ENCODE data around the gene MYOF. TPM values are rescaled to one million over a fixed set of nuclear protein-coding genes. Genes with fewer than 3 reads are reported as not detected.
"Not testable (repeated sequence)": the region's sequence is repeated elsewhere in the genome, so short reads cannot be mapped to it uniquely, and the experiment has no call there.

MYOF gene
- total RNA-seq, 2 donors from 2014 or later: 30.6 to 50.2 TPM

DNA sequence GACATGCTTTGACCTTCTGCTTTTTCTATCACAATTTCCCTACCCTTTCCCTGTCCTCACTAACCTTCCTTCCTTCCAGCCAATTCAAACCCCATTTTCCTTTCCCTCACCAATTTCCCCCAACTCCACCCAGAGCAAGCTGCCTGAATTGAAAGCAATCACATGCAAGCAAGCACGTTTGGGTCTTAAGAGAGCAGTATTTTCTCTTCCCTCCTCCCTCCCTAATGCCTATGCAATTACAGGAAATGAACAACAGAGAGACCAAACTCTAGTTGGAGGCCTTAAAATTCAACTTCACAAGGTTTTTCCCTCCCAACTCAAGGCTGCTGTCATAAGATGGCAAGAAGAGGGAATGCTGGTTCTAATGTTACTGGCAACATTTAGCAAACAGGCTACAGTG, 117.2 kb downstream of the MYOF start:
- Mint-ChIP-seq H3K4me1 (peaks cover 5% of the 10 kb centered on the region), H3K27me3 (no peaks in the 10 kb centered on the region), H3K27ac (no peak overlapping the region), H3K4me3 (no peak overlapping the region), H3K36me3 (ENCODE audit: low read depth) (peaks cover 50% of the 10 kb centered on the region), H3K9me3 (no peaks in the 10 kb centered on the region)
- ATAC-seq (replicated peaks): no peak

DNA sequence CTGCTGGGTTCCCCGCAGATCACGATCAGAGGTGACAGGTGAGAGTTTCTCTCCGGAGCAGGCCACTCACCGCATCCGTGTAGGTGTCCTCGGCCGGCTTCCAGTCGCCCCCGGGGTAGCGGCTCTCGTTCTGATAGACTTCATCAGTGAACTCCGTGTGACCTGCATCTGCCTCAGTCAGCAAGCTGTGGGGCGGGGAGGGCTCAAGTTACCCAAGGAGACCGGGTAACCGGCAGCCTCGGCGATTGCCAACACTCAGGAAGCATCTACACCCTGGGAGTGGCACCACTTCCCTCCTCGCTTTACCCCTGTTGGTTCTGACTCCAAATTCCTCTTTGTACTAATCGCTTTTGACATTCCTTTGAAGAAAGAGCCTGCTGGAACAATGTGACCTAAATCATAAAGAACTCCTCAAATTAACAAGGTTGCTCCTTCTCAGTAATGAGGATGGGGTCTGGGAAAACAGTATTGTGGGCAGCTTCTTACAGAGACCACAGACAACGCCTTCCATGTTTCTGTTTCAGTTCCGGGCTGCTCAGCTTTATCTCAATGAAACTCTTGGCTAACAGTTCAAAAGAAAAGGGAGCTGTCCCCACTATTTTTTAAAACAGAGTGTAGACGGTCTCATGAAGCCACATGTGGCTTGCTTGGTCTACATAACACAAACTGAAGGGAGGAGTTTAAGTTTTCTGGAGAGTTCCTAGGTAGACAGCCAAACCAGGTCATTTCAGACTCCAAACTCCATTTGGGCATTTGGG, 118.1 kb downstream of the MYOF start:
- H3K4me1 Mint-ChIP-seq: peaks cover 5% of the 10 kb centered on the region
- H3K27ac Mint-ChIP-seq: no peak overlapping the region
- no peak for ATAC-seq (replicated peaks)
- peaks cover 48% of the 10 kb centered on the region for H3K36me3 Mint-ChIP-seq (ENCODE audit: low read depth)
- H3K4me3 Mint-ChIP-seq: no peak overlapping the region
- H3K27me3 Mint-ChIP-seq: no peaks in the 10 kb centered on the region
- H3K9me3 Mint-ChIP-seq: no peaks in the 10 kb centered on the region

DNA sequence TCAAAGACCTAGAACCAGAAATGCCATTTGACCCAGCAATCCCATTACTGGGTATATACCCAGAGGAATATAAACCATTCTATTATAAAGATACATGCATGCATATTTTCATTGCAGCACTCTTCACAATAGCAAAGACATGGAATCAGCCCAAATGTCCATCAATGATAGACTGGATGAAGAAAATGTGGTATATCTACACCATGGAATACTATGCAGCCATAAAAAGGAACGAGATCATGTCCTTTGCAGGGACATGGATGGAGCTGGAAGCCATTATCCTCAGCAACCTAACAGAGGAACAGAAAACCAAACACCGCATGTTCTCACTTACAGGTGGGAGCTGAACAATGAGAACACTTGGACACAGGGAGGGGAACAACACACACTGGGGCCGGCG, 123.7 kb downstream of the MYOF start:
- H3K36me3 Mint-ChIP-seq (ENCODE audit: low read depth): peaks cover 78% of the 10 kb centered on the region
- ATAC-seq (replicated peaks); H3K27ac Mint-ChIP-seq; H3K27me3 Mint-ChIP-seq; H3K4me3 Mint-ChIP-seq; H3K4me1 Mint-ChIP-seq; H3K9me3 Mint-ChIP-seq: not testable (repeated sequence)

DNA sequence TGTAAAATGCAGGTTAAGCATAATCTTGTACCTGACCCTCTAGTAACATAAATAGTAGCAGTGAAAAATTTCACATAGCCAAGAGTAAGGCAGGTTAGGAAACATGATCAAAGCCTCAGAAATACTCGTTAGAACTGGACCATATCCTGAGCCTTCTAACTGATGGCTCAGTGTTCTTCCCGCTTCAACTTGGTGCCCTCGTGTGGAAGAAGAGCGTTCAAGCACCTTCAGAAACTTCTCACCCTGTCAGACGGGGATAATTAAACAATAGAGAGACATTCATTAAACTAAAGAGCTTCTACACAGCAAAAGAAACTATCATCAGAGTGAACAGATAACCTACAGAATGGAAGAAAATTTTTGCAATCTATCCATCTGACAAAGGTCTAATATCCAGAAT, 124.5 kb downstream of the MYOF start:
- no peaks in the 10 kb centered on the region for H3K9me3 Mint-ChIP-seq
- peaks cover 7% of the 10 kb centered on the region for H3K27me3 Mint-ChIP-seq
- ATAC-seq (replicated peaks): peak; percentile 28
- no peak overlapping the region for H3K27ac Mint-ChIP-seq
- H3K4me1 Mint-ChIP-seq: peaks cover 6% of the 10 kb centered on the region
- H3K4me3 Mint-ChIP-seq: no peak overlapping the region
- H3K36me3 Mint-ChIP-seq (ENCODE audit: low read depth): peaks cover 79% of the 10 kb centered on the region

- H3K9me3 Mint-ChIP-seq: no peaks in the 10 kb centered on the region
- no peak overlapping the region for H3K4me3 Mint-ChIP-seq
- H3K27me3 Mint-ChIP-seq: peaks cover 7% of the 10 kb centered on the region
- no peak overlapping the region for H3K27ac Mint-ChIP-seq
- ATAC-seq (replicated peaks): no peak
- H3K4me1 Mint-ChIP-seq: peaks cover 6% of the 10 kb centered on the region
- H3K36me3 Mint-ChIP-seq (ENCODE audit: low read depth): peaks cover 89% of the 10 kb centered on the region
These were observed 125.6 kb downstream of the MYOF start for GRCh38 chr10:93356516-93356915.

DNA sequence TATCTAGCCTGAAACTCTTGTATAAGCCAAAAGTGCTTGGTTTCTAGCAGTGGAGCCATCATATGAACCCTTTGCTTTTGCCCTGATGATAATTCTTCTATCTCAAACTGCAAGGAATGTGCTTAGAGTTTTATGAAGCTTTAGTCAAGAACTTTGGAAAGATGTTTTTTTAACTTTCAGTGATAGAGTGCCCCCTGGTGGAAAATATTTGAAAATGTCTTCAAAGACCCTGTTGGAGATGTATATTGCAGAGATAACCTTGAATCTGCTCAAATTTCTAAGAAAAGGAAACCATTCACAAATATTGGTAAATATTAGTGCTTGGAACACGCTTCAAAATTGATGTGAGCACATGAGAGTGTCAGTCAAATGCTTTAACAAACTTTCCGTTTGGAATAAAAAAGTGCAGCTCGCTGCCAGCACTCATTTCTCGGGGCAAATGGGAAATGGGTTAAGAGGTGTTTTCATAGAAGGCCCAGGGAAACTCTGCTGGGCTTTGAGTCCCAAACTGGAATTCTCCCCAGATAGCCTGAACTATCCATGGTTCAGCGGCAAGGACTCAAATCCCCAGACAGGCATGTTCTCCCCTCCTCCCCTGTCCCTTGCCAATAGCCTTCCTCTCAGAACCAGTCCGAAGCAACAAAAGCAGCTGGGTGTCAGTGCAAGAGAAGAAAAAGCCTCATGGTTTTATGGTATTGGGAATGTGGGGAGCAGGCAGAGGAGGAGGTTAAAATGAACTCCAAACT, 129.3 kb downstream of the MYOF start:
- Mint-ChIP-seq H3K4me1 (peaks cover 3% of the 10 kb centered on the region), H3K27ac (no peak overlapping the region), H3K9me3 (no peaks in the 10 kb centered on the region), H3K36me3 (ENCODE audit: low read depth) (peaks cover 89% of the 10 kb centered on the region), H3K4me3 (no peak overlapping the region), H3K27me3 (peaks cover 7% of the 10 kb centered on the region)
- no peak for ATAC-seq (replicated peaks)

GRCh38 chr10:93346694-93347093, 135.4 kb downstream of the MYOF start:
- no peaks in the 10 kb centered on the region for H3K9me3 Mint-ChIP-seq
- no peaks in the 10 kb centered on the region for H3K4me1 Mint-ChIP-seq
- no peak overlapping the region for H3K27ac Mint-ChIP-seq
- no peak for ATAC-seq (replicated peaks)
- peaks cover 65% of the 10 kb centered on the region for H3K36me3 Mint-ChIP-seq (ENCODE audit: low read depth)
- H3K27me3 Mint-ChIP-seq: no peaks in the 10 kb centered on the region
- H3K4me3 Mint-ChIP-seq: no peak overlapping the region

- Mint-ChIP-seq H3K4me1 (no peaks in the 10 kb centered on the region), H3K9me3 (no peaks in the 10 kb centered on the region), H3K27ac (no peak overlapping the region), H3K27me3 (no peaks in the 10 kb centered on the region), H3K4me3 (no peak overlapping the region), H3K36me3 (ENCODE audit: low read depth) (peaks cover 63% of the 10 kb centered on the region)
- no peak for ATAC-seq (replicated peaks)
These were observed 136.0 kb downstream of the MYOF start for GRCh38 chr10:93346108-93346507.

DNA sequence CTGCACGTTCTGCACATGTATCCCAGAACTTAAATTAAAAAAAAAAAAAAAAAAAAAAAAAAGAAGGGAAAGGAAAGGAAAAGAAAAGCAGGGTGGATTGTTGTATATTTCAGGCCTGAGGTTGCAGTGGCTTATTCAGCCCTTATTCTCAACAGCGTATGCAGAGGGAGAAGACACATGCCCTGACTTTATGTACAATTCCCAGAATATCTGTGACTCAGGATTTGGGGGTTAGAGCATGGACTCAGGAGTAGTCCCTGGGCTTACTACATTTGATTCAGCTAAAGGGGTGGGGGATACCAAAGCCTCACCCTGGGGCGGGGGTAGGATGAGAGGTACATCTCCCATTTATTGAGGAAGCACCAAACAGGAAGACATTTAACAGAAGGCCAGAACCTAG, 137.4 kb downstream of the MYOF start:
- Mint-ChIP-seq H3K27me3 (no peaks in the 10 kb centered on the region), H3K27ac (no peak overlapping the region), H3K9me3 (no peaks in the 10 kb centered on the region), H3K36me3 (ENCODE audit: low read depth) (peaks cover 64% of the 10 kb centered on the region), H3K4me1 (no peaks in the 10 kb centered on the region), H3K4me3 (no peak overlapping the region)
- ATAC-seq (replicated peaks): no peak

- Mint-ChIP-seq H3K4me1 (no peaks in the 10 kb centered on the region), H3K9me3 (no peaks in the 10 kb centered on the region), H3K36me3 (ENCODE audit: low read depth) (peaks cover 62% of the 10 kb centered on the region), H3K27ac (no peak overlapping the region), H3K4me3 (no peak overlapping the region), H3K27me3 (peaks cover 6% of the 10 kb centered on the region)
- no peak for ATAC-seq (replicated peaks)
These were observed 139.2 kb downstream of the MYOF start for GRCh38 chr10:93342921-93343320.

DNA sequence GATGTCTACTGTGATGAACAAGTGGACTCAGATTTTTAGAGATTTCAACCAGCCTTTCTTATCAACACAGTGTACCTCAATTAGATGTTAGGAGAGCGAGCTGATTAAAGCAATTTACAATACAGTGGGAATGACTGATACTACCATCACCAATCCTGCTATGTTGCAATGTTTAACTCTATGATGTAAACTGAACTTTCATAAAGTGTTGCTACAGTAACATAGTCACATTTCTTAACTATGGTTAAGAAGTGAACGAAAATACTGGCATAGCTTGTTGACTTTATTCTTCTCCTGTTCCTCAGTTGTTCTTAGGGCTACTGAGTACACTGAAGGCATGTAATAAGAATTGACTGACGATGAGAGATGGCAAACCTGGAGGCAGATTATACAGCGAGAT, 139.8 kb downstream of the MYOF start:
- Mint-ChIP-seq H3K36me3 (ENCODE audit: low read depth) (peaks cover 63% of the 10 kb centered on the region), H3K4me1 (no peaks in the 10 kb centered on the region), H3K27ac (no peak overlapping the region), H3K27me3 (peaks cover 6% of the 10 kb centered on the region), H3K4me3 (no peak overlapping the region), H3K9me3 (no peaks in the 10 kb centered on the region)
- ATAC-seq (replicated peaks): no peak

- H3K27ac Mint-ChIP-seq: no peak overlapping the region
- no peaks in the 10 kb centered on the region for H3K9me3 Mint-ChIP-seq
- H3K4me1 Mint-ChIP-seq: no peaks in the 10 kb centered on the region
- no peak overlapping the region for H3K4me3 Mint-ChIP-seq
- no peak for ATAC-seq (replicated peaks)
- H3K36me3 Mint-ChIP-seq (ENCODE audit: low read depth): peaks cover 43% of the 10 kb centered on the region
- H3K27me3 Mint-ChIP-seq: peaks cover 6% of the 10 kb centered on the region
These were observed 144.8 kb downstream of the MYOF start for GRCh38 chr10:93337309-93337721.

GRCh38 chr10:93336678-93337077, 145.5 kb downstream of the MYOF start:
- H3K9me3 Mint-ChIP-seq: no peaks in the 10 kb centered on the region
- peaks cover 37% of the 10 kb centered on the region for H3K36me3 Mint-ChIP-seq (ENCODE audit: low read depth)
- no peak overlapping the region for H3K27ac Mint-ChIP-seq
- H3K27me3 Mint-ChIP-seq: peaks cover 6% of the 10 kb centered on the region
- ATAC-seq (replicated peaks): no peak
- H3K4me1 Mint-ChIP-seq: no peaks in the 10 kb centered on the region
- no peak overlapping the region for H3K4me3 Mint-ChIP-seq

DNA sequence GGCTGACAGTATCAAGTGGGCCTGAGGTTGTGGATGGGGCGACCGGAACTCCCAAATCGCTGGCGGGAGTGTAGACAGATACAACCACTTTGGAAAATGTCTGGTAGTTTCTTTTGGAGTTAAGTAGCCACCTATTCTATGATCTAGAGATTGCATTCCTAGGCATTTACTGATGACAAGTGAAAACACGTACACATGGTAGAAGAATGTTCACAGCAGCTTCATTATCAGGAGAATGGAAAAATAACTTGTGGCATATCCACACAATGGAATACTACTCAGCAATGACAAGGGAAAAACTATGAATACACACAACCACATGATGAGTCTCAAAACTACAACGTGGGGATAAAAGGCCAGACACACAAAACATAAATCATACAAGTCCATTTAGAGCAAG, 146.0 kb downstream of the MYOF start:
- no peak overlapping the region for H3K27ac Mint-ChIP-seq
- H3K9me3 Mint-ChIP-seq: no peaks in the 10 kb centered on the region
- no peaks in the 10 kb centered on the region for H3K4me1 Mint-ChIP-seq
- no peak for ATAC-seq (replicated peaks)
- H3K27me3 Mint-ChIP-seq: peaks cover 6% of the 10 kb centered on the region
- H3K36me3 Mint-ChIP-seq (ENCODE audit: low read depth): peaks cover 33% of the 10 kb centered on the region
- H3K4me3 Mint-ChIP-seq: no peak overlapping the region

GRCh38 chr10:93334901-93335327, 147.2 kb downstream of the MYOF start:
- peak; percentile 43 for ATAC-seq (replicated peaks)
- no peaks in the 10 kb centered on the region for H3K4me1 Mint-ChIP-seq
- H3K9me3 Mint-ChIP-seq: no peaks in the 10 kb centered on the region
- H3K27me3 Mint-ChIP-seq: peaks cover 6% of the 10 kb centered on the region
- peaks cover 22% of the 10 kb centered on the region for H3K36me3 Mint-ChIP-seq (ENCODE audit: low read depth)
- no peak overlapping the region for H3K4me3 Mint-ChIP-seq
- no peak overlapping the region for H3K27ac Mint-ChIP-seq
